HG02973 (cell line): ENCODE measurements around the gene MGARP.
"Not testable (repeated sequence)": the region's sequence is repeated elsewhere in the genome, so short reads cannot be mapped to it uniquely, and the experiment has no call there.

ENCODE experiments used
- ATAC-seq: cut with Tn5 transposase; IDR thresholded peaks from one replicate; pipeline ENCODE4 v1.9.1; 2021; ENCODE audit warnings: moderate library complexity; ENCODE audit not compliant: unreplicated experiment

MGARP gene

GRCh38 chr4:139297001-139297410 lies 17.0 kb upstream of the MGARP start:
- no peak for ATAC-seq

GRCh38 chr4:139295942-139296299 lies 15.9 kb upstream of the MGARP start:
- ATAC-seq, result no peak

- peak; percentile 89 for ATAC-seq
These were observed 15.3 kb upstream of the MGARP start for GRCh38 chr4:139295206-139295941.

GRCh38 chr4:139286186-139286698 lies 6.2 kb upstream of the MGARP start:
- ATAC-seq, result no peak

GRCh38 chr4:139282721-139283075 lies 2.7 kb upstream of the MGARP start:
- no peak for ATAC-seq

GRCh38 chr4:139282065-139282720 lies 2.2 kb upstream of the MGARP start:
- ATAC-seq, result no peak

GRCh38 chr4:139278912-139279759 lies 889 bp downstream of the MGARP start:
- ATAC-seq, result no peak

GRCh38 chr4:139278485-139278884 lies 1.5 kb downstream of the MGARP start:
- ATAC-seq, result no peak

GRCh38 chr4:139275281-139275735 lies 4.7 kb downstream of the MGARP start:
- no peak for ATAC-seq

- ATAC-seq, result no peak
These were observed 5.2 kb downstream of the MGARP start for GRCh38 chr4:139274790-139275189.

GRCh38 chr4:139273835-139274234 lies 6.2 kb downstream of the MGARP start:
- ATAC-seq, result no peak

GRCh38 chr4:139267301-139267700 lies 12.7 kb downstream of the MGARP start:
- ATAC-seq, result no peak

GRCh38 chr4:139266583-139267257 lies 13.3 kb downstream of the MGARP start:
- peak; percentile 96 for ATAC-seq

GRCh38 chr4:139266208-139266582 lies 13.8 kb downstream of the MGARP start:
- peak; percentile 2 for ATAC-seq

- ATAC-seq, result no peak
These were observed 14.4 kb downstream of the MGARP start for GRCh38 chr4:139265654-139266053.

- ATAC-seq, result no peak
These were observed 23.7 kb downstream of the MGARP start for GRCh38 chr4:139256349-139256748.

- not testable (repeated sequence) for ATAC-seq
These were observed 24.4 kb downstream of the MGARP start for GRCh38 chr4:139255581-139255980.

GRCh38 chr4:139253713-139254112 lies 26.3 kb downstream of the MGARP start:
- ATAC-seq, result no peak

GRCh38 chr4:139253046-139253445 lies 27.0 kb downstream of the MGARP start:
- no peak for ATAC-seq

- no peak for ATAC-seq
These were observed 32.3 kb downstream of the MGARP start for GRCh38 chr4:139247700-139248238.

- ATAC-seq, result no peak
These were observed 32.8 kb downstream of the MGARP start for GRCh38 chr4:139247241-139247640.
